SK-N-SH (cell line): ENCODE results near the gene NFAT5. TPM values are rescaled to one million over a fixed set of nuclear protein-coding genes. Genes with fewer than 3 reads are reported as not detected.

ENCODE experiments used
- CTCF ChIA-PET: fragments of 300-600, 350-600 bp; formaldehyde crosslinking; extraction: SDS; loops from one replicate; lab custom pipeline; 2021; lab: Yijun Ruan, JAX
- POLR2A ChIA-PET: fragments of 350-600 bp; sonication (Branson Sonifier 250); formaldehyde crosslinking; extraction: SDS; loops from one replicate; lab custom pipeline; 2020; ENCODE audit warnings: antibody characterized with exemption, inconsistent platforms; lab: Yijun Ruan, JAX
- DNase-seq: peaks from one replicate; pipeline ENCODE4 v3.0.0; 2012
- H2AFZ ChIP-seq: fragments of 200-600 bp; sonication (generic); 2 replicates; pipeline ENCODE4 v1.8.1; 2016; ENCODE audit warnings: antibody characterized with exemption, mild to moderate bottlenecking, low read depth
- H3F3A ChIP-seq: fragments of 200-600 bp; sonication (generic); replicated peaks from 2 replicates; pipeline ENCODE3; 2016; ENCODE audit warnings: antibody characterized with exemption, mild to moderate bottlenecking; ENCODE audit not compliant: insufficient read depth
- H3K27ac ChIP-seq, 2 experiments: fragments of 200-500 bp in 1 of 2; fragments of 200-600 bp in 1 of 2; sonication (Bioruptor generic) in 1 of 2; sonication (generic), shearing (Covaris generic) in 1 of 2; 2 replicates each; pipeline versions ENCODE4 v1.5.1 to v1.6.1; 2014 to 2016; ENCODE audit warnings: low read depth in 2 of 2, inconsistent platforms in 1 of 2, low read length in 1 of 2, mild to moderate bottlenecking in 1 of 2, mixed read lengths in 1 of 2
- H3K27me3 ChIP-seq: fragments of 200-600 bp; sonication (generic), shearing (Covaris generic); 2 replicates; pipeline ENCODE4 v1.6.1; 2016; ENCODE audit warnings: mixed run types; ENCODE audit not compliant: insufficient read depth
- H3K36me3 ChIP-seq, 2 experiments: fragments of 200-500 bp in 1 of 2; fragments of 200-600 bp in 1 of 2; sonication (Bioruptor generic) in 1 of 2; sonication (generic) in 1 of 2; replicated peaks in 1 of 2; 2 replicates each; pipeline versions ENCODE3 to v1.5.1; 2014 to 2016; ENCODE audit warnings: low read length in 1 of 2, mild to moderate bottlenecking in 1 of 2; ENCODE audit not compliant: insufficient read depth in 2 of 2, control insufficient read depth in 1 of 2
- H3K4me1 ChIP-seq, 2 experiments: fragments of 200-500 bp in 1 of 2; fragments of 200-600 bp in 1 of 2; sonication (Bioruptor generic) in 1 of 2; sonication (generic), shearing (Covaris generic) in 1 of 2; 2 replicates each; pipeline versions ENCODE4 v1.5.1 to v1.6.1; 2014 to 2016; ENCODE audit warnings: low read depth in 1 of 2, low read length in 1 of 2, mixed run types in 1 of 2; ENCODE audit not compliant: insufficient read depth in 2 of 2, control insufficient read depth in 1 of 2
- H3K4me2 ChIP-seq: fragments of 200-600 bp; sonication (generic), shearing (Covaris generic); 2 replicates; pipeline ENCODE4 v1.6.1; 2017; ENCODE audit warnings: mixed run types
- H3K4me3 ChIP-seq, 2 experiments: fragments of 200-500 bp in 1 of 2; fragments of 200-600 bp in 1 of 2; sonication (Bioruptor generic) in 1 of 2; sonication (generic), shearing (Covaris generic) in 1 of 2; 2 replicates each; pipeline versions ENCODE4 v1.5.1 to v1.8.1; 2014 to 2016; ENCODE audit warnings: low read depth in 2 of 2, inconsistent platforms in 1 of 2, low read length in 1 of 2, mild to moderate bottlenecking in 1 of 2, mixed read lengths in 1 of 2, moderate library complexity in 1 of 2
- H3K79me2 ChIP-seq: fragments of 200-600 bp; sonication (generic); 2 replicates; pipeline ENCODE4 v1.8.1; 2017; ENCODE audit warnings: mild to moderate bottlenecking; ENCODE audit not compliant: insufficient read depth
- H3K9ac ChIP-seq: fragments of 200-600 bp; sonication (generic); 2 replicates; pipeline ENCODE4 v1.6.1; 2017; ENCODE audit warnings: mixed run types
- H3K9me2 ChIP-seq: fragments of 200-600 bp; sonication (generic); 2 replicates; pipeline ENCODE4 v1.6.1; 2017; ENCODE audit warnings: mixed run types
- H3K9me3 ChIP-seq: fragments of 200-600 bp; sonication (generic); 2 replicates; pipeline ENCODE4 v1.6.1; 2017; ENCODE audit warnings: mixed run types, mild to moderate bottlenecking, moderate library complexity
- H4K20me1 ChIP-seq: fragments of 200-600 bp; sonication (generic); 2 replicates; pipeline ENCODE4 v1.6.1; 2017; ENCODE audit warnings: mild to moderate bottlenecking, mixed run types; ENCODE audit not compliant: insufficient read depth
- CHD2 ChIP-seq: fragments of 150-350 bp; IDR thresholded peaks from 2 replicates; pipeline ENCODE4 v1.6.1; 2018; ENCODE audit warnings: low read length; ENCODE audit not compliant: partially characterized antibody
- ELF1 ChIP-seq: IDR thresholded peaks from 2 replicates; pipeline ENCODE4 v1.4.0; 2012
- EP300 ChIP-seq, 2 experiments: IDR thresholded peaks; 2 replicates each; pipeline versions ENCODE4 v1.4.0 to v1.6.1; 2012; ENCODE audit warnings: borderline replicate concordance in 1 of 2, low read depth in 1 of 2, low read length in 1 of 2
- FOSL2 ChIP-seq: IDR thresholded peaks from 2 replicates; pipeline ENCODE4 v1.4.0; 2012; ENCODE audit warnings: low read depth, mild to moderate bottlenecking, moderate library complexity, borderline replicate concordance
- FOXJ3 ChIP-seq: sonication (generic); formaldehyde crosslinking; IDR thresholded peaks from 2 replicates; pipeline ENCODE4 v1.5.1; 2020; ENCODE audit warnings: mild to moderate bottlenecking, missing genetic modification reagents
- GABPA ChIP-seq: IDR thresholded peaks from 2 replicates; pipeline ENCODE4 v1.4.0; 2012; ENCODE audit warnings: low read depth, mild to moderate bottlenecking
- MXI1 ChIP-seq: IDR thresholded peaks from 2 replicates; pipeline ENCODE4 v1.6.1; 2012; ENCODE audit warnings: mild to moderate bottlenecking, low read depth, low read length, improper control_type of control experiment
- NRF1 ChIP-seq: IDR thresholded peaks from 2 replicates; pipeline ENCODE4 v1.6.1; 2012; ENCODE audit warnings: low read depth, mild to moderate bottlenecking, low read length
- POLR2AphosphoS5 ChIP-seq: IDR thresholded peaks from 2 replicates; pipeline ENCODE4 v1.6.1; 2012; ENCODE audit warnings: low read depth, low read length
- RAD21 ChIP-seq: IDR thresholded peaks from 2 replicates; pipeline ENCODE4 v1.6.1; 2012; ENCODE audit warnings: mild to moderate bottlenecking, low read length
- RCOR1 ChIP-seq: fragments of 150-350 bp; IDR thresholded peaks from 2 replicates; pipeline ENCODE4 v1.6.1; 2017; ENCODE audit warnings: antibody characterized with exemption, low read length
- RXRA ChIP-seq: IDR thresholded peaks from 2 replicates; pipeline ENCODE4 v1.4.0; 2012; ENCODE audit warnings: low read depth, mild to moderate bottlenecking, borderline replicate concordance
- SIN3A ChIP-seq: IDR thresholded peaks from 2 replicates; pipeline ENCODE4 v1.6.1; 2012; ENCODE audit warnings: low read depth, mild to moderate bottlenecking, low read length, moderate library complexity, borderline replicate concordance
- SMC3 ChIP-seq: IDR thresholded peaks from 2 replicates; pipeline ENCODE4 v1.6.1; 2012; ENCODE audit warnings: low read depth, low read length, improper control_type of control experiment
- TCF12 ChIP-seq: IDR thresholded peaks from 2 replicates; pipeline ENCODE4 v1.4.0; 2012
- YY1 ChIP-seq: IDR thresholded peaks from 2 replicates; pipeline ENCODE4 v1.4.0; 2012; ENCODE audit warnings: low read depth, mild to moderate bottlenecking
- WGBS: methylation state at CpG from one replicate; pipeline ENCODE4 v1.1.6; 2017; ENCODE audit warnings: low lambda C conversion rate; 5-methylcytosine and 5-hydroxymethylcytosine counted together
- polyA plus RNA-seq, 3 experiments: library from polyadenylated mRNA; depleted of rRNA; stranded (reverse); fragments of >200 nt; gene quantifications; 2 replicates each; pipeline ENCODE4 v1.2.3, GENCODE V29; 2012
- TF ChIP-seq, protein P1 (sequence below): fragments of 150-350 bp; IDR thresholded peaks from 2 replicates; pipeline ENCODE4 v1.6.1; 2016; ENCODE audit warnings: mild to moderate bottlenecking, low read depth, low read length
- TF ChIP-seq, protein P2 (sequence below): fragments of 200-600 bp; sonication (generic); IDR thresholded peaks from 2 replicates; pipeline ENCODE4 v1.6.1; 2017; ENCODE audit warnings: antibody characterized with exemption, mild to moderate bottlenecking, moderate library complexity
- TF ChIP-seq, protein P3 (sequence below): IDR thresholded peaks from 2 replicates; pipeline ENCODE4 v1.6.1; 2012; ENCODE audit warnings: mild to moderate bottlenecking, low read depth, low read length, moderate library complexity

NFAT5 gene
- polyA plus RNA-seq, 1 of the 3 experiments (the other 2 are of a cell fraction), result 7.2 TPM

DNA sequence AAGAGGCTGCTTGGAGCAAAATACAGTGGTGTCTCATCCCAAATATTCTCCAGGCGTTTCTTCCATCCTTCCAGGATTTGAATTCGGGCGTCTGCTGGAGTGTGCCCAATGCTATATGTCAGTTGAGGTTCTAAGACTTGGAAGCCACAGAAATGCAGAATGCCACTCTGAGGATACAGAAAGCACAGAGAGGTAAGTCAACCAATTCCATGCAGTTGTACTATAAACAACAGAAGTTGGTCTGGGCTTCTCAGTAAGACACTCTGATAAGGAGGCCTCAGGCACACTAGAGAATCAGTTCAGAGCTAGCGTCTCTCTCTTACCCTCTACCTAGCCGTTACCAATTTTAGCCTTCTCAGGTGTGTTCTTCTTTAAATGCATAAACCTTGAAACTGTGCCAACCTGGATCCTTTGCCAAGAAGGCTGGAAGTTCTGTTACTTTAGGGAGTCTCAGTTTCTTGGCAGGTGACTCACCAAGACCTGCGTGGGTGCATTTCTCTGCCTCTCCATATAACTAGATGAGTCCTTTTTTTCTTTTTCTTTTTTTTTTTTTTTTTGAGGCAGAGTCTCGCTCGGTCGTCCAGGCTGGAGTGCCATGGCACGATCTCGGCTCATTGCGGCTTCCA lies 145.5 kb downstream of the NFAT5 start:
- no peak overlapping the region for H2AFZ ChIP-seq
- no peaks in the 10 kb centered on the region for H3K4me1 ChIP-seq
- CTCF ChIA-PET, result interaction anchor here (0.9 to 6.1 kb wide), 4 partner anchors 10 to 219 kb away, joined by 3 to 67 read pairs (median 3); partner anchors contain the start of gene NOB1
- no peak overlapping the region for H3K4me2 ChIP-seq
- TF ChIP-seq, protein P1, sequence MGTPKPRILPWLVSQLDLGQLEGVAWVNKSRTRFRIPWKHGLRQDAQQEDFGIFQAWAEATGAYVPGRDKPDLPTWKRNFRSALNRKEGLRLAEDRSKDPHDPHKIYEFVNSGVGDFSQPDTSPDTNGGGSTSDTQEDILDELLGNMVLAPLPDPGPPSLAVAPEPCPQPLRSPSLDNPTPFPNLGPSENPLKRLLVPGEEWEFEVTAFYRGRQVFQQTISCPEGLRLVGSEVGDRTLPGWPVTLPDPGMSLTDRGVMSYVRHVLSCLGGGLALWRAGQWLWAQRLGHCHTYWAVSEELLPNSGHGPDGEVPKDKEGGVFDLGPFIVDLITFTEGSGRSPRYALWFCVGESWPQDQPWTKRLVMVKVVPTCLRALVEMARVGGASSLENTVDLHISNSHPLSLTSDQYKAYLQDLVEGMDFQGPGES, result no peak
- no peak for TF ChIP-seq NRF1
- TF ChIP-seq CHD2, result no peak
- TF ChIP-seq SMC3, result no peak
- TF ChIP-seq TCF12, result no peak
- no peak for TF ChIP-seq MXI1
- TF ChIP-seq RXRA, result no peak
- TF ChIP-seq, protein P2, sequence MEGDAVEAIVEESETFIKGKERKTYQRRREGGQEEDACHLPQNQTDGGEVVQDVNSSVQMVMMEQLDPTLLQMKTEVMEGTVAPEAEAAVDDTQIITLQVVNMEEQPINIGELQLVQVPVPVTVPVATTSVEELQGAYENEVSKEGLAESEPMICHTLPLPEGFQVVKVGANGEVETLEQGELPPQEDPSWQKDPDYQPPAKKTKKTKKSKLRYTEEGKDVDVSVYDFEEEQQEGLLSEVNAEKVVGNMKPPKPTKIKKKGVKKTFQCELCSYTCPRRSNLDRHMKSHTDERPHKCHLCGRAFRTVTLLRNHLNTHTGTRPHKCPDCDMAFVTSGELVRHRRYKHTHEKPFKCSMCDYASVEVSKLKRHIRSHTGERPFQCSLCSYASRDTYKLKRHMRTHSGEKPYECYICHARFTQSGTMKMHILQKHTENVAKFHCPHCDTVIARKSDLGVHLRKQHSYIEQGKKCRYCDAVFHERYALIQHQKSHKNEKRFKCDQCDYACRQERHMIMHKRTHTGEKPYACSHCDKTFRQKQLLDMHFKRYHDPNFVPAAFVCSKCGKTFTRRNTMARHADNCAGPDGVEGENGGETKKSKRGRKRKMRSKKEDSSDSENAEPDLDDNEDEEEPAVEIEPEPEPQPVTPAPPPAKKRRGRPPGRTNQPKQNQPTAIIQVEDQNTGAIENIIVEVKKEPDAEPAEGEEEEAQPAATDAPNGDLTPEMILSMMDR, result no peak
- TF ChIP-seq RCOR1, result no peak
- TF ChIP-seq FOXJ3 (CRISPR knock-in tag), result no peak
- no peak for TF ChIP-seq YY1
- TF ChIP-seq ELF1, result no peak
- TF ChIP-seq POLR2AphosphoS5, result no peak
- TF ChIP-seq GABPA, result no peak
- TF ChIP-seq FOSL2, result no peak
- TF ChIP-seq, protein P3, sequence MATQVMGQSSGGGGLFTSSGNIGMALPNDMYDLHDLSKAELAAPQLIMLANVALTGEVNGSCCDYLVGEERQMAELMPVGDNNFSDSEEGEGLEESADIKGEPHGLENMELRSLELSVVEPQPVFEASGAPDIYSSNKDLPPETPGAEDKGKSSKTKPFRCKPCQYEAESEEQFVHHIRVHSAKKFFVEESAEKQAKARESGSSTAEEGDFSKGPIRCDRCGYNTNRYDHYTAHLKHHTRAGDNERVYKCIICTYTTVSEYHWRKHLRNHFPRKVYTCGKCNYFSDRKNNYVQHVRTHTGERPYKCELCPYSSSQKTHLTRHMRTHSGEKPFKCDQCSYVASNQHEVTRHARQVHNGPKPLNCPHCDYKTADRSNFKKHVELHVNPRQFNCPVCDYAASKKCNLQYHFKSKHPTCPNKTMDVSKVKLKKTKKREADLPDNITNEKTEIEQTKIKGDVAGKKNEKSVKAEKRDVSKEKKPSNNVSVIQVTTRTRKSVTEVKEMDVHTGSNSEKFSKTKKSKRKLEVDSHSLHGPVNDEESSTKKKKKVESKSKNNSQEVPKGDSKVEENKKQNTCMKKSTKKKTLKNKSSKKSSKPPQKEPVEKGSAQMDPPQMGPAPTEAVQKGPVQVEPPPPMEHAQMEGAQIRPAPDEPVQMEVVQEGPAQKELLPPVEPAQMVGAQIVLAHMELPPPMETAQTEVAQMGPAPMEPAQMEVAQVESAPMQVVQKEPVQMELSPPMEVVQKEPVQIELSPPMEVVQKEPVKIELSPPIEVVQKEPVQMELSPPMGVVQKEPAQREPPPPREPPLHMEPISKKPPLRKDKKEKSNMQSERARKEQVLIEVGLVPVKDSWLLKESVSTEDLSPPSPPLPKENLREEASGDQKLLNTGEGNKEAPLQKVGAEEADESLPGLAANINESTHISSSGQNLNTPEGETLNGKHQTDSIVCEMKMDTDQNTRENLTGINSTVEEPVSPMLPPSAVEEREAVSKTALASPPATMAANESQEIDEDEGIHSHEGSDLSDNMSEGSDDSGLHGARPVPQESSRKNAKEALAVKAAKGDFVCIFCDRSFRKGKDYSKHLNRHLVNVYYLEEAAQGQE, result no peak
- TF ChIP-seq SIN3A, result no peak
- no peak for TF ChIP-seq RAD21
- no peak for TF ChIP-seq EP300 (IDR thresholded peaks at IDR 0.05; ENCODE audit: borderline replicate concordance in 1 of 2, low read depth in 1 of 2, low read length in 1 of 2)
- peaks cover 32% of the 10 kb centered on the region for H3F3A ChIP-seq
- H3K9me2 ChIP-seq, result no peaks in the 10 kb centered on the region
- no peaks in the 10 kb centered on the region for H4K20me1 ChIP-seq
- H3K9ac ChIP-seq, result no peak overlapping the region
- H3K9me3 ChIP-seq, result no peaks in the 10 kb centered on the region
- H3K27me3 ChIP-seq, result no peaks in the 10 kb centered on the region
- no peak for DNase-seq
- H3K4me3 ChIP-seq, result no peak overlapping the region
- peaks cover 35 to 37% of the 10 kb centered on the region in 2 experiments for H3K36me3 ChIP-seq
- no peaks in the 10 kb centered on the region for H3K79me2 ChIP-seq
- WGBS, result 90% methylated on average over 12 of the region's 12 CpGs
- H3K27ac ChIP-seq, result no peak overlapping the region
- POLR2A ChIA-PET, result no interaction called here
